Endothelial cell of umbilical vein (primary cell): Measurements from ENCODE around the gene CD48. TPM values are rescaled to one million over a fixed set of nuclear protein-coding genes. Genes with fewer than 3 reads are reported as not detected.

Experiments
- BruUV-seq: library from RNA; stranded (reverse); fragments of 400-500 nt; replicated peaks from 2 replicates; lab custom pipeline; 2021; lab: Mats Ljungman, UMichigan
- CTCF ChIA-PET: fragments of 300-600, 350-600 bp; sonication (Branson Sonifier 250); formaldehyde crosslinking; loops from one replicate; lab custom pipeline; 2021; ENCODE audit warnings: antibody characterized with exemption, inconsistent platforms; lab: Charles Lee
- POLR2A ChIA-PET: fragments of 300-600, 350-600 bp; sonication (Branson Sonifier 250); formaldehyde crosslinking; loops from one replicate; lab custom pipeline; 2021; ENCODE audit warnings: antibody characterized with exemption, inconsistent platforms; lab: Charles Lee
- DNase-seq: peaks from one replicate; pipeline ENCODE4 v3.0.0-alpha.2; 2011; ENCODE audit warnings: low read depth, low spot score
- FAIRE-seq: peaks from 2 replicates; lab custom pipeline; 2011; peaks lifted over from hg19 to GRCh38; lab: Jason Lieb, UNC
- H2AFZ ChIP-seq: 2 replicates; pipeline ENCODE4 v1.6.0; 2012; ENCODE audit warnings: low read depth, low read length, control low read depth, inconsistent platforms
- H3K27ac ChIP-seq: 2 replicates; pipeline ENCODE4 v1.5.1; 2011; ENCODE audit warnings: low read depth, mild to moderate bottlenecking, control low read depth, low read length, moderate library complexity; ENCODE audit not compliant: insufficient read depth
- H3K27me3 ChIP-seq, 2 experiments: 2 replicates each; pipeline versions ENCODE4 v1.6.0 to v1.6.1; 2011; ENCODE audit warnings: low read length in 2 of 2, mixed read lengths in 1 of 2; ENCODE audit not compliant: control insufficient read depth in 2 of 2, insufficient read depth in 2 of 2
- H3K36me3 ChIP-seq, 2 experiments: 2 replicates in 1 of 2; 3 replicates in 1 of 2; pipeline ENCODE4 v1.5.1; 2011; ENCODE audit warnings: low read length in 2 of 2, mild to moderate bottlenecking in 1 of 2, moderate library complexity in 1 of 2; ENCODE audit not compliant: control insufficient read depth in 2 of 2, insufficient read depth in 2 of 2; ENCODE audit errors: extremely low read depth in 1 of 2
- H3K4me1 ChIP-seq: 3 replicates; pipeline ENCODE4 v1.5.1; 2011; ENCODE audit warnings: mild to moderate bottlenecking, low read length; ENCODE audit not compliant: control insufficient read depth, insufficient read depth; ENCODE audit errors: extremely low read depth
- H3K4me2 ChIP-seq: 2 replicates; pipeline ENCODE4 v1.6.1; 2011; ENCODE audit warnings: low read length, control low read depth, mixed read lengths; ENCODE audit not compliant: insufficient read depth
- H3K4me3 ChIP-seq, 3 experiments: fragments of 200-600 bp in 1 of 3; sonication (generic), shearing (Covaris generic) in 1 of 3; replicated peaks in 1 of 3; 2 replicates each; pipeline ENCODE4 v1.5.1; 2011 to 2016; ENCODE audit warnings: control low read depth in 3 of 3, low read length in 3 of 3, mild to moderate bottlenecking in 2 of 3, inconsistent platforms in 1 of 3, low read depth in 1 of 3, moderate library complexity in 1 of 3; ENCODE audit not compliant: insufficient read depth in 1 of 3
- H3K79me2 ChIP-seq: 2 replicates; pipeline ENCODE4 v1.6.0; 2012; ENCODE audit warnings: low read length, inconsistent platforms; ENCODE audit not compliant: control insufficient read depth, insufficient read depth
- H3K9ac ChIP-seq: replicated peaks from 2 replicates; pipeline ENCODE3; 2011; ENCODE audit warnings: low read length, control low read depth; ENCODE audit not compliant: insufficient read depth; ENCODE audit errors: extremely low read depth
- H3K9me1 ChIP-seq: replicated peaks from 3 replicates; pipeline ENCODE4 v1.6.0; 2011; ENCODE audit warnings: mild to moderate bottlenecking, low read length; ENCODE audit not compliant: control insufficient read depth, insufficient read depth; ENCODE audit errors: extremely low read depth
- H3K9me3 ChIP-seq: replicated peaks from 2 replicates; pipeline ENCODE4 v1.5.1; 2012; ENCODE audit warnings: low read length, inconsistent platforms; ENCODE audit not compliant: control insufficient read depth, insufficient read depth
- H4K20me1 ChIP-seq: replicated peaks from 2 replicates; pipeline ENCODE3; 2011; ENCODE audit warnings: mild to moderate bottlenecking, low read length; ENCODE audit not compliant: control insufficient read depth, insufficient read depth; ENCODE audit errors: extremely low read depth
- CTCF ChIP-seq, 2 donors: IDR thresholded peaks; 1 replicate in 1 of 2; 2 replicates in 1 of 2; pipeline ENCODE4 v1.5.1; 2011; ENCODE audit warnings: low read length in 2 of 2, mild to moderate bottlenecking in 2 of 2, moderate library complexity in 2 of 2, control low read depth in 1 of 2, inconsistent platforms in 1 of 2, low read depth in 1 of 2; ENCODE audit not compliant: insufficient read depth in 1 of 2; ENCODE audit errors: extremely low read depth in 1 of 2
- EZH2 ChIP-seq: IDR thresholded peaks from 2 replicates; pipeline ENCODE4 v1.6.1; 2012; ENCODE audit warnings: borderline replicate concordance, low read depth, mild to moderate bottlenecking, moderate library complexity, low read length, inconsistent platforms; ENCODE audit not compliant: severe bottlenecking
- FOS ChIP-seq: IDR thresholded peaks from 2 replicates; pipeline ENCODE4 v1.6.1; 2011; ENCODE audit warnings: mild to moderate bottlenecking, low read length, moderate library complexity, borderline replicate concordance; ENCODE audit not compliant: insufficient read depth
- GATA2 ChIP-seq: IDR thresholded peaks from 2 replicates; pipeline ENCODE4 v1.7.0; 2011; ENCODE audit warnings: low read depth, mild to moderate bottlenecking, moderate library complexity, mixed read lengths, low read length; ENCODE audit not compliant: insufficient read length, insufficient read depth
- JUN ChIP-seq: IDR thresholded peaks from 2 replicates; pipeline ENCODE4 v1.6.1; 2011; ENCODE audit warnings: borderline replicate concordance, low read depth; ENCODE audit not compliant: insufficient read length, insufficient read depth
- MAX ChIP-seq: IDR thresholded peaks from 2 replicates; pipeline ENCODE4 v1.6.1; 2011; ENCODE audit not compliant: insufficient read depth, insufficient read length
- MYC ChIP-seq: IDR thresholded peaks from one replicate; pipeline ENCODE4 v1.6.1; 2011; ENCODE audit warnings: mild to moderate bottlenecking, low read depth, low read length
- POLR2A ChIP-seq: IDR thresholded peaks from 2 replicates; pipeline ENCODE4 v1.6.1; 2012; ENCODE audit warnings: low read depth, mild to moderate bottlenecking, control low read depth, low read length
- POLR2AphosphoS5 ChIP-seq: IDR thresholded peaks from 2 replicates; pipeline ENCODE4 v1.6.1; 2012; ENCODE audit warnings: low read depth, mild to moderate bottlenecking, control low read depth, low read length, moderate library complexity; ENCODE audit not compliant: insufficient read depth
- dilution Hi-C: fragments of 300-500 bp; cut with MboI; formaldehyde crosslinking; loops from one replicate; pipeline ENCODE4 v1.15.0; 2019; ENCODE audit warnings: low sequenced_read_pairs; ENCODE audit not compliant: extremely low pct_ligation_motif_present
- intact Hi-C: fragments of 100-400 bp; cut with micrococcal nuclease; formaldehyde crosslinking; loops from one replicate; pipeline ENCODE4 v1.10.0; 2022
- polyA plus RNA-seq, 4 experiments: library from polyadenylated mRNA; depleted of rRNA in 3 of 4; stranded (reverse) in 3 of 4; unstranded in 1 of 4; fragments of >200 nt; gene quantifications; 2 replicates each; pipeline versions ENCODE4 v1.2.1 to v1.2.3, GENCODE V29; 2011 to 2012; ENCODE audit warnings: missing spikeins in 1 of 4
- total RNA-seq: library from RNA; stranded (reverse); gene quantifications from 2 replicates; pipeline ENCODE4 v1.2.3, GENCODE V29; 2021

CD48 gene
- total and polyA plus RNA-seq, 2 donors (not counting 3 experiments of a cell fraction or from before 2014, with no cell fraction given): not detected

GRCh38 chr1:160734301-160734700, 22.7 kb upstream of the CD48 start:
- Histone ChIP-seq H3K27me3 (peaks cover 0 to 2% of the 10 kb centered on the region in 2 experiments), H3K9me1 (no peaks in the 10 kb centered on the region), H4K20me1 (no peaks in the 10 kb centered on the region), H3K9me3 (no peaks in the 10 kb centered on the region), H3K4me1 (no peaks in the 10 kb centered on the region), H2AFZ (no peak overlapping the region), H3K4me2 (no peak overlapping the region), H3K79me2 (no peaks in the 10 kb centered on the region), H3K9ac (no peak overlapping the region), H3K36me3 (no peaks in the 10 kb centered on the region), H3K27ac (no peak overlapping the region), H3K4me3 (no peak overlapping the region)
- no peak for TF ChIP-seq GATA2
- no peak for TF ChIP-seq POLR2AphosphoS5
- no peak for TF ChIP-seq JUN
- TF ChIP-seq CTCF (IDR thresholded peaks at IDR 0.05; ENCODE audit: extremely low read depth in 1 of 2, insufficient read depth in 1 of 2, low read depth in 1 of 2, low read length in 2 of 2): no peak
- no peak for TF ChIP-seq EZH2
- no peak for TF ChIP-seq FOS
- no peak for TF ChIP-seq MAX
- no peak for TF ChIP-seq POLR2A
- TF ChIP-seq MYC: no peak
- no peak for FAIRE-seq
- CTCF ChIA-PET: no interaction called here
- BruUV-seq: no TSS peak
- dilution Hi-C loops: no loop called here
- POLR2A ChIA-PET: no interaction called here
- no peak for DNase-seq
- intact Hi-C loops: no loop called here
